GM12878 (cell line): ENCODE measurements around the gene CACNA1A. TPM values are rescaled to one million over a fixed set of nuclear protein-coding genes. Genes with fewer than 3 reads are reported as not detected.

Experiments used
- ATAC-seq: fragments of 200-7000 bp; cut with Tn5 transposase; 3 replicates; pipeline ENCODE4 v1.9.1; 2020; ENCODE audit warnings: mild to moderate bottlenecking, moderate library complexity
- BruUV-seq: library from RNA; stranded (reverse); fragments of 400-500 nt; replicated peaks from 2 replicates; lab custom pipeline; 2021; lab: Mats Ljungman, UMichigan
- CTCF ChIA-PET: fragments of 300-600 bp; sonication (Branson Sonifier 250); formaldehyde crosslinking; extraction: SDS; loops from one replicate; lab custom pipeline; 2021; ENCODE audit warnings: inconsistent platforms; lab: Yijun Ruan, JAX
- POLR2A ChIA-PET: fragments of 350-600 bp; formaldehyde crosslinking; extraction: SDS; loops from one replicate; lab custom pipeline; 2021; ENCODE audit warnings: inconsistent platforms; lab: Charles Lee
- RAD21 ChIA-PET: fragments of 300-600 bp; sonication (Branson Sonifier 250); formaldehyde crosslinking; loops from one replicate; lab custom pipeline; 2023; ENCODE audit warnings: antibody characterized with exemption; ENCODE audit not compliant: unreplicated experiment; lab: Charles Lee
- SMC1A ChIA-PET: fragments of 300-600 bp; sonication (Branson Sonifier 250); formaldehyde crosslinking; loops from one replicate; lab custom pipeline; 2023; ENCODE audit not compliant: unreplicated experiment, uncharacterized antibody; lab: Charles Lee
- DNase-seq: peaks from one replicate; pipeline ENCODE4 v3.0.0-alpha.2; 2011; ENCODE audit warnings: low read depth, low spot score
- FAIRE-seq: peaks from 3 replicates; lab custom pipeline; 2011; peaks lifted over from hg19 to GRCh38; lab: Jason Lieb, UNC
- H2AFZ ChIP-seq: 2 replicates; pipeline ENCODE4 v1.6.0; 2011; ENCODE audit warnings: low read depth, low read length, control low read depth; ENCODE audit not compliant: control insufficient read depth
- H3K27ac ChIP-seq: 2 replicates; pipeline ENCODE4 v1.5.1; 2011; ENCODE audit warnings: control low read depth; ENCODE audit not compliant: control insufficient read depth, insufficient read depth
- H3K27me3 ChIP-seq, 2 experiments: replicated peaks in 1 of 2; 2 replicates each; pipeline versions ENCODE4 v1.6.0 to v1.6.1; 2011; ENCODE audit warnings: low read length in 1 of 2; ENCODE audit not compliant: control insufficient read depth in 2 of 2, insufficient read depth in 2 of 2
- H3K36me3 ChIP-seq, 2 experiments: 2 replicates each; pipeline ENCODE4 v1.5.1; 2011; ENCODE audit warnings: low read length in 1 of 2; ENCODE audit not compliant: control insufficient read depth in 2 of 2, insufficient read depth in 2 of 2
- H3K4me1 ChIP-seq: 2 replicates; pipeline ENCODE4 v1.6.1; 2011; ENCODE audit warnings: mild to moderate bottlenecking, low read length, moderate library complexity, mixed read lengths; ENCODE audit not compliant: control insufficient read depth, insufficient read depth
- H3K4me2 ChIP-seq: 2 replicates; pipeline ENCODE4 v1.6.0; 2011; ENCODE audit warnings: control low read depth; ENCODE audit not compliant: control insufficient read depth, insufficient read depth
- H3K4me3 ChIP-seq: fragments of 200-600 bp; sonication (generic); 2 replicates; pipeline ENCODE4 v1.5.1; 2016
- H3K79me2 ChIP-seq: 2 replicates; pipeline ENCODE4 v1.6.0; 2011; ENCODE audit warnings: low read length; ENCODE audit not compliant: control insufficient read depth, insufficient read depth
- H3K9ac ChIP-seq: 2 replicates; pipeline ENCODE4 v1.8.0; 2011; ENCODE audit warnings: low read length, control low read depth, mixed read lengths; ENCODE audit not compliant: control insufficient read depth, insufficient read depth
- H3K9me3 ChIP-seq: replicated peaks from 3 replicates; pipeline ENCODE4 v1.5.1; 2011; ENCODE audit warnings: mild to moderate bottlenecking, low read length; ENCODE audit not compliant: control insufficient read depth, insufficient read depth
- H4K20me1 ChIP-seq: 2 replicates; pipeline ENCODE4 v1.6.0; 2011; ENCODE audit not compliant: control insufficient read depth, insufficient read depth
- CBFB ChIP-seq: IDR thresholded peaks from 2 replicates; pipeline ENCODE4 v1.6.1; 2016; ENCODE audit warnings: antibody characterized with exemption, low read depth
- HDAC6 ChIP-seq: fragments of 200-600 bp; sonication (generic); IDR thresholded peaks from one replicate; pipeline ENCODE4 v1.8.0; 2017; ENCODE audit warnings: antibody characterized with exemption; ENCODE audit not compliant: unreplicated experiment
- NR2F1 ChIP-seq: fragments of 450-650 bp; conservative IDR thresholded peaks from 2 replicates; pipeline ENCODE4 v1.6.1; 2017; ENCODE audit warnings: mild to moderate bottlenecking
- PAX8 ChIP-seq: fragments of 450-650 bp; IDR thresholded peaks from 2 replicates; pipeline ENCODE4 v1.6.1; 2017; ENCODE audit warnings: mild to moderate bottlenecking, moderate library complexity
- SIN3A ChIP-seq: IDR thresholded peaks from 2 replicates; pipeline ENCODE4 v1.6.1; 2012; ENCODE audit warnings: low read depth, low read length, improper control_type of control experiment
- WGBS: methylation state at CpG from one replicate; pipeline ENCODE4 v1.1.6; 2016; ENCODE audit warnings: low lambda C conversion rate; ENCODE audit not compliant: insufficient replicate concordance, insufficient coverage; ENCODE audit errors: missing lambda C conversion rate; 5-methylcytosine and 5-hydroxymethylcytosine counted together
- in situ Hi-C: fragments of 300-500 bp; cut with MboI; formaldehyde crosslinking; loops from 9 replicates; pipeline ENCODE4 v1.14.3; 2018; ENCODE audit warnings: mixed read lengths
- intact Hi-C: fragments of 100-400 bp; cut with micrococcal nuclease; formaldehyde crosslinking; loops from one replicate; pipeline ENCODE4 v1.14.2; 2022; ENCODE audit not compliant: unreplicated experiment
- polyA plus RNA-seq, 11 experiments: library from polyadenylated mRNA; depleted of rRNA in 4 of 11; unstranded in 6 of 11; stranded (reverse) in 5 of 11; fragments of >200 nt; fragmentation: Nextera tagmentation in 4 of 11; fragmentation: Illumina TruSeq in 1 of 11; extraction: Ambion mirVana in 4 of 11; extraction: Trizol in 1 of 11; gene quantifications; 1 replicate in 1 of 11; 2 replicates in 10 of 11; pipeline versions ENCODE4 v1.2.1 to v1.2.3, GENCODE V29; 2011 to 2016; ENCODE audit warnings: inconsistent platforms in 2 of 11, missing spikeins in 2 of 11, low read depth in 1 of 11
- total RNA-seq, 4 experiments: library from RNA; depleted of rRNA in 3 of 4; stranded (reverse); fragments of >200 nt in 3 of 4; fragmentation: Illumina TruSeq in 1 of 4; extraction: Trizol in 1 of 4; gene quantifications; 2 replicates each; pipeline versions ENCODE4 v1.2.1 to v1.2.3, GENCODE V29; 2013 to 2021
- TF ChIP-seq, protein P1 (sequence below), 3 experiments: IDR thresholded peaks in 2 of 3; conservative IDR thresholded peaks in 1 of 3; 2 replicates each; pipeline ENCODE4 v1.5.1; 2011; ENCODE audit warnings: low read depth in 3 of 3, low read length in 3 of 3, mild to moderate bottlenecking in 3 of 3, control low read depth in 2 of 3, moderate library complexity in 2 of 3, inconsistent platforms in 1 of 3, mixed read lengths in 1 of 3; ENCODE audit not compliant: control insufficient read depth in 2 of 3, insufficient read depth in 1 of 3; ENCODE audit errors: extremely low read depth in 1 of 3
- TF ChIP-seq, protein P2 (sequence below): IDR thresholded peaks from 2 replicates; pipeline ENCODE4 v1.6.1; 2011; ENCODE audit warnings: borderline replicate concordance, low read depth, mild to moderate bottlenecking, moderate library complexity, low read length; ENCODE audit not compliant: insufficient read depth, poor library complexity, severe bottlenecking

Gene CACNA1A
- total and polyA plus RNA-seq, 10 of the 15 experiments (the other 5 are each of a cell fraction or from before 2014, with no cell fraction given) = 1.1 to 4.4 (median 2.5) TPM

DNA sequence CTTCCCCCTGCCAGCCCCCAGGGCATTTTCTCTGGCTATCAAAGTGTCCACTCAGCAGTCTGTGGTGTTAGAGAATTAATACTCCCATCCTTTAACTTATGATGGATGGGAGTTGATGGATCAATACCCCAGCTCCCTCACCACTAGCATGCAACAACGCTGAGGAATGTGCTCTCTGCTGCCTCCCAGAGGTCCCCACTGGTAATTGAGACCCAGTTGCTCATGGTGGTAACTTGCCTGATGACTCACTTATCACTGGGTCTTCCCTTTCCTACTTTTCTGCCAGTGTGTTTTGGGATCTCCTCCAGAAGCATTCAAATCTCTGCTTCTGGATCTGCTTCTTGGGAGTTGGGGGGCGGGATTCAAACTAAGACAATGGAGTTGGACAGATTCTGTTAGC is 20.3 kb upstream of the CACNA1A start:
- SMC1A ChIA-PET = no interaction called here
- POLR2A ChIA-PET = no interaction called here
- DNase-seq (no peak), FAIRE-seq (no peak), ATAC-seq (no peak)
- Histone ChIP-seq H3K27me3 (no peaks in the 10 kb centered on the region), H2AFZ (no peak overlapping the region), H3K4me2 (no peak overlapping the region), H3K4me3 (no peak overlapping the region), H3K9me3 (no peaks in the 10 kb centered on the region; the same call in 1 of the 3 replicates), H4K20me1 (no peaks in the 10 kb centered on the region), H3K4me1 (no peaks in the 10 kb centered on the region)
- intact Hi-C loops = no loop called here
- CTCF ChIA-PET = no interaction called here
- 0% methylated on average over 2 of the region's 2 CpGs for WGBS
- RAD21 ChIA-PET = no interaction called here
- TF ChIP-seq SIN3A (no peak), HDAC6 (no peak), NR2F1 (no peak), PAX8 (no peak), CBFB (no peak)
- TF ChIP-seq, protein P1, sequence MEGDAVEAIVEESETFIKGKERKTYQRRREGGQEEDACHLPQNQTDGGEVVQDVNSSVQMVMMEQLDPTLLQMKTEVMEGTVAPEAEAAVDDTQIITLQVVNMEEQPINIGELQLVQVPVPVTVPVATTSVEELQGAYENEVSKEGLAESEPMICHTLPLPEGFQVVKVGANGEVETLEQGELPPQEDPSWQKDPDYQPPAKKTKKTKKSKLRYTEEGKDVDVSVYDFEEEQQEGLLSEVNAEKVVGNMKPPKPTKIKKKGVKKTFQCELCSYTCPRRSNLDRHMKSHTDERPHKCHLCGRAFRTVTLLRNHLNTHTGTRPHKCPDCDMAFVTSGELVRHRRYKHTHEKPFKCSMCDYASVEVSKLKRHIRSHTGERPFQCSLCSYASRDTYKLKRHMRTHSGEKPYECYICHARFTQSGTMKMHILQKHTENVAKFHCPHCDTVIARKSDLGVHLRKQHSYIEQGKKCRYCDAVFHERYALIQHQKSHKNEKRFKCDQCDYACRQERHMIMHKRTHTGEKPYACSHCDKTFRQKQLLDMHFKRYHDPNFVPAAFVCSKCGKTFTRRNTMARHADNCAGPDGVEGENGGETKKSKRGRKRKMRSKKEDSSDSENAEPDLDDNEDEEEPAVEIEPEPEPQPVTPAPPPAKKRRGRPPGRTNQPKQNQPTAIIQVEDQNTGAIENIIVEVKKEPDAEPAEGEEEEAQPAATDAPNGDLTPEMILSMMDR (IDR thresholded peaks at IDR 0.05 in 2 of 3, conservative IDR thresholded peaks at IDR 0.05 in 1 of 3; ENCODE audit: control insufficient read depth in 2 of 3, extremely low read depth in 1 of 3, insufficient read depth in 1 of 3, low read depth in 3 of 3, low read length in 3 of 3) = peak; percentile 17 to 36 (median 30); a peak in 4 of 6 replicates
- TF ChIP-seq, protein P2, sequence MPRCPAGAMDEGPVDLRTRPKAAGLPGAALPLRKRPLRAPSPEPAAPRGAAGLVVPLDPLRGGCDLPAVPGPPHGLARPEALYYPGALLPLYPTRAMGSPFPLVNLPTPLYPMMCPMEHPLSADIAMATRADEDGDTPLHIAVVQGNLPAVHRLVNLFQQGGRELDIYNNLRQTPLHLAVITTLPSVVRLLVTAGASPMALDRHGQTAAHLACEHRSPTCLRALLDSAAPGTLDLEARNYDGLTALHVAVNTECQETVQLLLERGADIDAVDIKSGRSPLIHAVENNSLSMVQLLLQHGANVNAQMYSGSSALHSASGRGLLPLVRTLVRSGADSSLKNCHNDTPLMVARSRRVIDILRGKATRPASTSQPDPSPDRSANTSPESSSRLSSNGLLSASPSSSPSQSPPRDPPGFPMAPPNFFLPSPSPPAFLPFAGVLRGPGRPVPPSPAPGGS = no peak
- TF ChIP-seq, all 136 proteins: peak for 1
- no TSS peak for BruUV-seq
- in situ Hi-C loops = no loop called here
- H3K36me3 ChIP-seq = no peaks in the 10 kb centered on the region
- no peaks in the 10 kb centered on the region for H3K79me2 ChIP-seq
- no peak overlapping the region for H3K9ac ChIP-seq
- H3K27ac ChIP-seq = no peak overlapping the region
